IPS-NIHi11 (cell line): Measurements from ENCODE around the gene KCNE5.
"Not testable (repeated sequence)": the region's sequence is repeated elsewhere in the genome, so short reads cannot be mapped to it uniquely, and the experiment has no call there.

Experiments used
- DNase-seq: peaks from one replicate; pipeline ENCODE4 v3.0.0; 2012; ENCODE audit warnings: mixed read lengths, low spot score

Gene KCNE5

DNA sequence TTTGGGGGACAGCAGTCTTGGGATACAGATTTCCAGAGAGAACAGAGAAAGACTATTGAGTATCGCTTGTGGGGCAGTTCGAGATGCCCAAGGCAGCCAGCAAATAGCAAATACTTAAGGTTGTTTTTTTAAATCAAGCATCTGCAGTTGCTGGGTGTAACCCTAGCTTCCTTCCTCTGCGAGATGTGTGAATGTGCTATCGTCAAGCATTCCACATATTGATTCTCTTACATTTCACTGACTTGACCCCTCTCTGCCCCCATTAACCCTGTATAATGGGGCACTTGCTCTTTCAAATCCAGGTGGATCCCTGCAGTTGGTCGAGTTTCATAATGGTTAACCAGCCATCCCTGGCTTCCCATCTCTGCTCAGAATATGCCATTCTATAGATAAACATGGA, 23.5 kb downstream of the KCNE5 start:
- no peak for DNase-seq

DNA sequence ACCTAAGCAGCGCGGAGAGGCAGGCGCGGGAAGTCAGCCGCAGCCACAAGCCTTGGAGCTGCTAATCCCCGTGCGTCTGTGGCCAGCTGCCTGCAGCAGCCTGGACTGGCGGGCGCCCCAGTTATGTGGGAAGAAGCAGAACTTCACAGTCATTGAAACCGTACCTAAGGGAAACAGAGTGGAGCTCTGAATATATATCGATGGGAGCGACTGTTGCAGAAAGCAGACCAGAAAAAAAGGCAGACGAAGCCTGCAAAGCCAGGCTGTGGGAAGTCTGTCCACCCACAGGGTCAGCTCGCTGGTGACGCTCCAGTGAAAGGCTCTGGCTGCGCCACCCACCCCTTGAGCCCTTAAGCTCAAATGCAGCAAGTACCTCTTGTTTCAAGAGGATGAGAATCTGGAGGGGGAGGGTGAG, 24.7 kb downstream of the KCNE5 start:
- DNase-seq: peak; percentile 8

DNA sequence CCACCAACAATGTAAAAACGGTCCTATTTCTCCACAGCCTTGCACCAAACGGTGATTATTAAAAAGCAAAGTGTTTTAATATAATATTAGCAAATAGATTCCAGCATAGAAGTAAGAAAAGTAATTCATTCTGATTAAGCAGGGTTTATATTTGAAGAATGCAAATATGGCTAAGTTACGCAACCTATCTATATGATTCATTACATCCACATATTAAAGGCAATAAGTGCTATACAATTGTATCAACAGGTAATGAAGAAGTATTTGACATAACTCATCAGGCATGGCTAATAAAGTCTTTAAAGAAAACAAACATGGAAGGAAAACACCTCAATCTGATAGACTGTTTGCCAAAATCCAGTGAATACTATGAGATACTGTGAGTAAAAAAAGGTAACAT, 29.0 kb downstream of the KCNE5 start:
- DNase-seq: no peak

DNA sequence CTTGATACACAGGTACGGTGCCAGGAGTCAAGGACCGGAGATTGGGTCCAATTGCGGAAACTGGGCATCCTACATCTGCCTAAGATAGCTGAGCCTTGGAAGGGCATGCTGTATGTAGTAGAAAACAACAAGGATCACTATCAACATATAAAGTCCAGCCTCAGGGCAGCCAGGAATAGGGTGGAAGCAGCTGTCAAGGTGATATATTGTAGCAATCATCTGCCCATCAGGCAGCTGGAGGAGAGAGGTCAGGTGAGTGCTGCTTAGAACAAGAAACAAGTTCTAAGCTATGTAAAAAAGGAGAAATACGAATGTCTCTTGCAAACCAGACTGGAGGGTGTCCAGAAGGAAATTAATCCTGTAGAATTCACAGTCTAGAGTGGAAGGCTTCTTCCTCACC, 34.8 kb downstream of the KCNE5 start:
- DNase-seq: no peak

DNA sequence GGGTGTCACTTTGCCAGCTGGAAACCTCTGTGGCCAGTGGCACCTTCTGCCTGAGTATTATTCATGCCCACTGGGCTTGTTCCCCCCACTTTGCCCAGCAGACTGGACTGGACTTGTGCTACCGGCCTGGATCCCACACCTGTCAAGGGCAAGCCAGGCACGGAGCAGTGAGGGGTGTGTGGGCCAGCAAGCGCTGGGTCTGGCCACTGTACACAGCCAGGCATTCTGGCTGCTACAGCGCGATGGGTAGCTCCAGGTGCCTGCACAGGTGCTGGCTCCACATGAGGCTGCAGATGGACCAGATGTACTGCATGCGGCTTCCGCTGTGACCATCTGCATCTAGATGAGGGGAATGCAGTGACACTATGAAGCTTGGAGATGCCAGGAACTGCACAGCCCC, 39.5 kb downstream of the KCNE5 start:
- DNase-seq: no peak

DNA sequence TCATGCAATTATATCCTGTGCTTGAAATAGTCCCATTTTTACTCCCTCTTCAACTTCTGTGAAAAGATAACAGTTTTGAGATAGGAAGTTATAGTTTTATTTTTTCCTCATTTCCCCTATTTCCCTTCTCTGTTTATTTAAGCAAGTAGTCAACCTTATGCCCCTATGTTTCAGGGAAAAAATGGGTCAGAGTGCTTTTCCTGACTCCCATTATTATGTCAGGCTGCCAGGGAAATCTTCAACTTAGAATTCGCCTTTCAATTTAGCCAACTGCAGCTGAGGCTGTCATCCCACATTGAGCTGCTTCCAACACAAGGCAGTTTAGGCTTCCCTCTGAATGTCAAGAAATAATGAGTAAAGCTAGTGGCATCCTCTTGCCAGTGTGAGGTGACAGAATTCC, 46.1 kb downstream of the KCNE5 start:
- DNase-seq: no peak

DNA sequence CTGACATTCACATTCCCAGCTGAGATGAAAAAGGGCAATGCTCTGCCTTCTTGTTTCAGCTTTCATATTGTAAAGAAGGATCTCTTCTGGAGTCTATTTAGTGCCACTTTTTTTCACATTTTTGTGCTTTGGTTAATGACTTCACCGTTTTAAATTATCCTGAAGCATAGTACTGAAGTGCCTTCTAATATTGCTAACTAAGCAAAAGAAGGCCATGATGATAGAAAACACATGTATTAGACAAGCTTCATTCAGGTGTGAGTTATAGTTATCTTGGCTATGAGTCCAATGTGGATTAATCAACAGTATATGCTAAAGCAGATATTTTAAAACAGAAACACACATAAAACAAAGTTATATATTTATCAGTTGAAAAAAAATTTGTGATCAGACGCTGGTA, 47.9 kb downstream of the KCNE5 start:
- DNase-seq: no peak

DNA sequence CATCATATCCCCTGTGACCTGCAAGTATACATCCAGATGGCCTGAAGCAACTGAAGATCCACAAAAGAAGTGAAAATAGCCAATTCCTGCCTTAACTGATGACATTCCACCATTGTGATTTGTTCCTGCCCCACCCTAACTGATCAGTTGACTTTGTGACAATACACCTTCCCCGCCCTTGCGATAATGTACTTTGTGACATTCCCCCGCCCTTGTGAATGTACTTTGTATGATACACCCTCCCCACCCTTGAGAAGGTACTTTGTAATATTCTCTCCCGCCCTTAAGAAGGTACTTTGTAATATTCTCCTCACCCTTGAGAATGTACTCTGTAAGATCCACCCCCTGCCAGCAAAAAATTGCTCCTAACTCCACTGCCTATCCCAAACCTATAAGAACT, 48.9 kb downstream of the KCNE5 start:
- DNase-seq: not testable (repeated sequence)
